ENCODE results near the gene CLRN3.

Gene CLRN3

DNA sequence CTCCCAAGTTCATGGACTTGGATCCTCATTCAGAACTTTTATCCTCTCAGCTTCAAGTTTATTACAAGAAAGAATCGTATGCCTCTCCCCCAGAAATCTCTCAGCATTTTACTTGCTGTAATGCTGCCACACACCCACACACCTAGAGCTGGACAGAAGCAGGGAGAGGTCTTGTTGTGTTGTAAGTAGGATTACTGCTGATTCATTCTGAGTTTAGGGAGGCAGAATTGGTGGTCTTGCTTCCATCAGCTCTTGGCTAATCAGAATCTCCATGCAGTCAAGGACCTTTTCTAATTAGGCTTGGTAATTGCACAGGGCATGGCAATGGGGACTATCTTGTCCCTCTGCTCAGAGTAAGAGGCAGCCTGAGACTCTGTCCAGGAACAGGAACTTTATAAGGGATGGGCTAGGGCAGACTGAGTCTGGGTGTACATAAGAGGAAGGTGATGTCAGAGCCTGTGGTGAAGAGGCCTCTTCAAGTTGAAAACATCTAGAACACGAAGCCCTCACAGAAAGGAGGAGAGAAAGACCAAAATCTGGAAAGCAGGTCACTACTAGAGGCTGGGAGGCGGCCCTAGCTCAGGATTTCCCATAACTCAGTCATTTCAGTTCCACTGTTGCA lies 7.1 kb upstream of the CLRN3 start:
- no peak for DNase-seq

DNA sequence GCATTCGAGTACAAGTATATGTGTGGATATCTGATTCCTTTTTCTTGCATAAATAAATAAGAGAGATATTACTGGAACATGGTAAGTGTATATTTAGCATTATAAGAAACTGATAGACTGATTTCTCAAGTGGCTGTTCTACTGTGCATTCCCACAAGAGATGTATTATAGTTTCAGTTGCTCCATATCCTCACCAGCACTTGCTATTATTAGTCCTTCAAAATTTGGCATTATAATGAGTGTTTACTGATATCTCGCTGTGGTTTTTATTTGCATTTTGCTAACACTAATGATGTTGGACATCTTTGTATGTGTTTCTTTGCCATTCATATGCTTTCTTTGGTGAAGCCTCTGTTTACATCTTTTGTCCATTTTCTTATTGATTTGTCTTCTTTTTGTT lies 4.4 kb upstream of the CLRN3 start:
- DNase-seq: no peak

GRCh38 chr10:127896590-127896989 lies 3.8 kb upstream of the CLRN3 start:
- no peak for DNase-seq

DNA sequence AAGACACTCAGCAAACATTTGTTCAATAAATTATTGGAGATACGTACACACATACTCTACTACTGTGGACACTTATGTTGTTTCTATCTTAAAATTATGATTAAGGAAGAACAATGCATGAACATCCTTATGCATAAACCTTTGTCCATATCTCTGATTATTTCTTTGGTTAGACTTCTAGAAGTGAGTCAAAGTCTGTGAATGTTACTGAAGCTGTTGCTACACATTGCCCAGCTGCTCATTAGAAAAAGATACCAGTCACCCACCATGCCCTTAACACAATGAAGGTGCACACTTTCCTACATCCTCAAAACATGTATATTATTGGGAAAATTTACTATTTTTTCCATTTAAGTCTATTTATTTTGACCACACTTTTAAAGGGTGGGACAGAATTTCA lies 1.4 kb upstream of the CLRN3 start:
- DNase-seq: no peak

DNA sequence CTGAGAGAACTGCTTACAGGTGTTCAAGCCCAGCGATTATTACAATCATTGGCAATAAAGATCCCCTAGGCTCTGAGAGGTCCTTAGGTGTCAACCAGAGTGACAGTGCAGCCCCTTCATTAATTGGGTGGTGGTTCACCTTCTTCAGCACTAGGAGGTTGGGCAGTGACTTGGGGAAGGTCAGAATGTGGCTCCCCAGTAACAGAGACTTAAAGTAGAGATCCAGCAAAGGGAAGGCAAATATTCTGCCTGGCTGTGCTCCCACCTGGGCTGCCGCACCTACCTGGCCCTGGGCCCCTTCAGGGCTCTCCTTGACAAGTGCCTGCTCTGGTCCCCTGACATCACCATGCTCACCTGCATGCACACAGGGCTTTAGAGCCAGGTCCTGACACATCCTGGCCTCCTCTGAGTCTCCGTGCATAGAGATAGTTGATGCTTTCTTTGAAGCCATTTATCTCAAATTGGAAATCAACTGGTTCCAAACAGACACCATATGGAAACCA lies 1.9 kb downstream of the CLRN3 start:
- no peak for DNase-seq

- no peak for DNase-seq
Measured at GRCh38 chr10:127890216-127890615, 2.5 kb downstream of the CLRN3 start.

DNA sequence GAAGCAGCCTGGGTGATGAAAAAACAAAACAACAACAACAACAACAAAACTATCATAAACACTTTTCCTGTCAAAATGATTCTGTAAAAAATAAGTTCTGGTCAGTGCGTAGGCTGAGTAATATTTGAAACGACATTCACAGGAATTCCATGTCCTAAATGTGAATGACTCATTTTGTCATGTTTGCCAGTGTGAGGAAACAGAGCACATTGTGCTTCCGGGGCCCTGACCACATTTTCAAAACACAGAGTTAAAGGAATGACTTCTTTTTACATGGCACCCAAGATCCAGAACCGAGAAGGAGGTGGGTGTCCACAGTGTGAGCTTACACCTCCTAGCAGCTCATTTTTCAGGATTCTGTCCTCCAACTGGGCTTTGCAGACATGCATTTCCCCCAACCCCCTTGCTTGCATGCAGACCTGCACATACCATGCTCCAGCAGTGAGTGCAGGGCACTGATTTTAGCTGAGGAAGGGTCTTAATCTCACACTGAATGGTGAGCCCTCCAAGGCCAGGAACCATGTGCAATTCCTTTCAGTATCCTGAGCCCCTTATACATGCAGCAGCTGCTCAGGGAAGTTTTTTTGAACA lies 3.0 kb downstream of the CLRN3 start:
- DNase-seq: no peak

GRCh38 chr10:127888521-127889312 lies 4.0 kb downstream of the CLRN3 start:
- no peak for DNase-seq

DNA sequence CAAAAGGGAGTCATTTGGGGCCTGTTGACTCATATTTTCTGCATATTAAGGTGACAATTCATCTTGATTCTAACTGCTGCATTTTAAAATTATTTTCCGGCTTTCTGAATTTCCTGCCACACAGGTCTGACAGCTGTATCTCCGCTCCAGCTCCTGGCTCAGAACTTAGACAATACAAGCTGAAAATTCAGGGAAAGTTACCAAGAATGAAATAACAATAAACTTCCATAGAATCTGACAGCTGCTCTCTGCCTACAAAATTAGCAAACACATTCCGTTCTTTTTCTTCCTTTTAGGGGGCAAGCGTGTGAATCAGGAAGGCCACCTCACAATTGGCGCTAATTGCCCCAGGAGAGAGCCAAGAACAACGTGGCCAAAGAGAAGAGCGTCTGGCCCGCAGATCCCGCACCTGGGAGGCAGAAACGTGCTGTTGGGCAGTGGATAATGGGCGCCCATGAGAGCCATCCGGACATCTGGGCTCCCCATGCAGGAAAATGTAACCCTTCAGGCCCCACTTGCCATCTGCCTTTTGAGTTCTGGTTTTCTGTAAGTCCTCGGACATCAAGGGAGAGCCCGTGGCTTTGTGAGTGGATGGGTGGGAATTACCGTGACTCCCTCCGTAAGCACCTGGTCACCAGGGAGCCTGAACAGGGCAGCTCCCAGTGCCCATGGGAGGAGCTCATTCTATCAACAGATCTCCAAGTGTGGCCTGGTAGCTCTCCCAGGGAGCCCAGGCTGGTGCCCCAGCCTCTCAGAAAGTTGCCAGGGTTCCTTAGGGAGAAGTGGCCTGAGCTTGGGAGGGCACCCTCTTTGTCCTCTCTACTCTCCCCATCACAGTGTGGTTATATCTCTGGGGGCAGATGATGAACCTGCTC lies 5.0 kb downstream of the CLRN3 start:
- DNase-seq: no peak

- DNase-seq: no peak
Measured at GRCh38 chr10:127886371-127887051, 6.2 kb downstream of the CLRN3 start.

DNA sequence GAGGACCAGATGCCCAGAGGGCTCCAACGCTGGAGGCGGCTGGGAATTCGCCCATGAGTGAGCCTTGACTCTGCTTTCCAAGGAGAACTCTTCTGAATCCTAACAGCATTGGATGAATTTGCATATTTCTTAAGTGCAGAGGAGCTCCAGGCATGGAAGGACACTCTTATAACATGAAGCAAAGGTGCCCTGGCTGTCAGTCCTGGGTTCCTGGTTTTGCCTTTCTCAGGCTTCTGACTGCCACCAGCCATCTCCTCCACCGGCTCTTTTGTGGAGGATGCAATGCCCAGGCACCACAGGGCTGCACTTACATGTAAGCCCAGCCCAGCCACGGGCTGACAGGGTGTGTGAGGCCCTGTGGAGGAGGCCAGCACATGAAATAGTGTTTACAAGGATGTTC lies 8.2 kb downstream of the CLRN3 start:
- no peak for DNase-seq

GRCh38 chr10:127883516-127883915 lies 9.2 kb downstream of the CLRN3 start:
- DNase-seq: no peak

GRCh38 chr10:127882801-127883459 lies 9.8 kb downstream of the CLRN3 start:
- no peak for DNase-seq

GRCh38 chr10:127882391-127882790 lies 10.3 kb downstream of the CLRN3 start:
- DNase-seq: no peak

DNA sequence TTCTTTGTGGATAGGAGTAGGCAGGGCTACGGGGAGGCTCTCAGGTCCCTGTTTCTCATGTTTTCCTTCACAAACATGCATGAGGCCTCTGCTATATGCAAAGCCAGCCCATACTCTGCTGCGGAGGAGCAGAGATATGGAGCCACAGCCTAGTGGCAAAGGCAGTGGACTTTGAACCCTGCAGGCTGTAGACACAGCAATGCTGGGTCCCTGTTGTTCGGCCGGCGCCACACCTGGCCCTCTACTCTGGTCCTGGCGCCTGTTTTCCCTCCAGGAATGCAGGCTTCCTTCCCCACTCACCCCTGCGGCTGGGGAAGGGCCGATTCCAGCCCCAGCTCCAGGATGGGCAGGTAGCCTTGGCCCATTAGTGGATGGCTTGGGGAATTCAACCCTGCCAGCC lies 11.5 kb downstream of the CLRN3 start:
- DNase-seq: no peak

DNA sequence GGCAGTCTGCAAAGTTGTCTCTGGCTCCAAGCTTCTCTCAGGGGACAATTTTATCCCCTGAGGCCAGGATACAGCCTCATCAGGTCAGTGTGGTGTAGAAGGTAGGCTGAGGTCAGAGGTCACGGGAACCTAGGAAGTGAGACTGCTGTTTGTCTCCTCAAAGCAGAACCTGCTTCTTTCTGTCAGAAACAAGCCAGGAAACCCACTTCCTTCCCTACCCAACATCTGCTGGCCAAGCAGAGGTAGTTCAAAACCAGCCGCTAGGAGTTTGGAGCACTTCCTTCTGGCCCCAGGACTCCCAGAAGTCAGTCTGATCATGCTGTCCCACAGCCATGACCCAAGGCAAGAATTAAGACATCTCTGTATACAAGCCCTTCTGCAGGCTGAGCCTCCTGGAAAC lies 12.2 kb downstream of the CLRN3 start:
- DNase-seq: peak; percentile 33

DNA sequence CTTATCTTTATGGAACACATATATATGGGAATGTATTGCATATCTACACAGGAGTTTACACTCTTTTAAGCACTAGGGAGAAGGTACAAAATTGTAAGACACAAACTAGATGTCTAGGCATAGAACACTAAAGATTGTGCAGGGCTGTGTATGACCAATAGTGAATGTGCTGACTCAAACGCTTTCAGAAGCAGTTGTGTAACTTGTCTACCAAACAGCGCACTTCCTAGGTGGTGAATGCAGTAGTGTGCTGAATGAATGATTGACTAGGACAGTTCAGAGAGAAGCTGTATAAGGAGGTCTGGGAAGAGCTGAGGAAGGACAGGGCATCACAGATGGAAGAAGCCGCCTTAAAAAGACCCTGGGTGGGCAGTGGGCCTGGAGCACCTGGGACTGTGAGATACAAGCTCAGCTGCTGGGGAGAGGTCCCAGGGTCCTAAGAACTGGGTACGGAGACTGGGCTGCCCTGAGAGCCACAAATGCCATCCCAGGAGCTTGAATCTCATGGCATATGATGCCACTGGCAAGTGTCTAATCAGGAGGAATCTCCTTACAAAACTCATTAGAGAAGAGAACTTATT lies 14.2 kb downstream of the CLRN3 start:
- no peak for DNase-seq

DNA sequence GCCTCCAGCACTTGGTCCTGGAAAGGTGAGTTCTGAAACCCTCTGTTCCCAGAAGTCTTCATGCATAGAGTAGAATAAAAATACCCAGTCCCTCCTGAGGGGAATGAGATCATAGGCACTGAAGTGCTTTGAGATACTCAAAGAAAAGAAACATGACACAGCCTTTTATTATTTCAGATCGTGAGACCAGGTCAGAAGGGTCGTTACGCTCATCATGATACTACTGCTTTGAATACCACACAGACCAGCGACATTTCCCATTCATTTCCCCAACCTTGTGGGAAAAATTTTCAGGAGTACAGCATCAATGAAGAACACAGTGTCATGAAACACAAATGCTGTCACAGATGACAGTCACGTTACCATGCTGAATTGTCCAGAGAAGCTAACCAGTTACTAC lies 15.0 kb downstream of the CLRN3 start:
- DNase-seq: no peak

DNA sequence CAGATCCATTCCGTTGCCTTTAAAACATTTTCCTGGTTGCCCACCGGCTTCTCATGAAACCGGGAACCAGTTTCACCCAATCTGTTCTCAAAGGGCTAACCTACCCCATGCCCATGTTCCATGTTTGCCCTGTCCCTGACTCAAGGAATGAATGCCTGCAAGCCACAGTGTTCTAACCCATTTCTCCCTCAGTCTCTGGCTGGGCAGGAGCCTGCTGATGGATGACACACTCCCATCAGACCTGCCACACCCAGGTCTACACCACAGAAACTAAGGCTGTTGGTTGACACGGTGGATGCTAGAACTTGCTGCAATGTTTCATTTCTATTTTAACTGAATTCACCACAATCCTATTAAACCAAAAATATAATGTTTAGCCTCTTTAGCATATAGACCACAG lies 15.6 kb downstream of the CLRN3 start:
- DNase-seq: no peak

DNA sequence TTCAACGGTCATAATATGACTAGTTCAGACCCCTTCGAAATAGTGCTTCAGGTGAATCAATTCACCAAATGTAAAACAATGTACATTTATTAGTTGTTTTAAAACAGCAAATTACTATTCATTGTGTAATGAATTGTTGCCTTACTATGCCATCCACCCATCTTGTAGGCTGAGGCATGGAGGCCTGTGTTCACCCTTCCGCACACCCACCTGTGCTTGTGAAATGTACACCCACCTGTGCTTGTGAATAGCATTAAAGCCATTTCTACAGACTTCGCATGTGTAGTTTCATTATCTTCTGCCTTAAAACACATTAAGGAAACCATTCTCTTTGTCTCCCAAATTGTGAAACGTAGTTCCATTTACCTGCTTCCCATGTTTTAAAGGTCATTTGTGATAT lies 16.8 kb downstream of the CLRN3 start:
- no peak for DNase-seq

GRCh38 chr10:127875449-127875765 lies 17.3 kb downstream of the CLRN3 start:
- no peak for DNase-seq
